Retina (tissue), 1 donor: ENCODE measurements around the gene CUX1.

ENCODE experiments used
- DNase-seq: peaks from one replicate; pipeline ENCODE4 v3.0.0-alpha.2; 2016

The CUX1 gene

DNA sequence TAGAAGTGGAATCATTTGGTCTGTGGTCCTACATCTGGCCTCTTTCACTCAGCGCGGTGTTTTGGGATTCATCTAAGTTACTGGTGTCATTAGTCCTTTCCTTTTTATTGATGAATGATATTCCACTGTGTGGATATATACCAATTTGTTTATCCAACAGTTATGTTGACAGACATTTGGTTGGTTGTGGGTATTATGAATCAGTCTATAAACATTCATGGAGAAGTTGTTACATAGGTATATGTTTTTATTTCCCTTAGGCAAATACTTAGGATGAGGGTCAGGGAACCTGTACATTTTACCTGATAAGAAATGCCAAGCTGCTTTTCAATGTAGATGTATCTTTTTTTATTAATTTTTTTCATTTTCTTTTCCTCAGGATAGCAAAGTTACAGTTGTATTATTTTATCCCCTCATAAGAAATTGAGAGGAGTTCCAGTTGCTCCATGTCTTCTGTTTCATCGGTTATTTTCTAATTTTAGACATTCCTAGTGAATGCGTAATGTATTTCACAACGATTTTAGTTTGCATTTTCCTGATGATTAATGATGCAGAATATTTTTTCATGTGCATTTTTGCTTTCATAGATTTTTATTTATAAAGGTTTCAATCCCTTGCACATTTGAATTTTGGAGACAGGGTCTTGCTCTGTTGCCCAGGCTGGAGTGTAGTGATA, 265.4 kb downstream of the CUX1 start:
- DNase-seq, result no peak

DNA sequence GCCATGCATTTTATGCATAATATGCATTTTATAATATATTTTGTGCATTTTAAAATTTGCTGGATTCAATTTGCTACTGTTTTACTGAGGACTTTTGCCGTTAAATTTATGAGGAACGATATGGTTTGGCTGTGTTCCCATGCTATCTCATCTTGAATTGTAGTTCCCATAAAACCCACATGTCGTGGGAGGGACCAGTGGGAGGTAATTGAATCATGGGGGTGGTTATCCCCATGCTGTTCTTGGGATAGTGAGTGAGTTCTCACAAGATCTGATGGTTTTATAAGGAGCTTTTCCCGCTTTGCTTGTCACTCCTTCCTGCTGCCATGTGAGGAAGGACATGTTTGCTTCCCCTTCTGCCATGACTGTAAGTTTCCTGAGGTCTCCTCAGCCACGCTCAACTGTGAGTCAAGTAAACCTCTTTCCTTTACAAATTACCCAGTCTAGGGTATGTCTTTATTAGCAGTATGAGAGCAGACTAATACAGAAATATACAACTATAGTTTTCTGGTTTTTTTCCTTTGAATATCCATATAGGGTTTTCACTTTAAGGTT, 267.9 kb downstream of the CUX1 start:
- DNase-seq, result no peak

DNA sequence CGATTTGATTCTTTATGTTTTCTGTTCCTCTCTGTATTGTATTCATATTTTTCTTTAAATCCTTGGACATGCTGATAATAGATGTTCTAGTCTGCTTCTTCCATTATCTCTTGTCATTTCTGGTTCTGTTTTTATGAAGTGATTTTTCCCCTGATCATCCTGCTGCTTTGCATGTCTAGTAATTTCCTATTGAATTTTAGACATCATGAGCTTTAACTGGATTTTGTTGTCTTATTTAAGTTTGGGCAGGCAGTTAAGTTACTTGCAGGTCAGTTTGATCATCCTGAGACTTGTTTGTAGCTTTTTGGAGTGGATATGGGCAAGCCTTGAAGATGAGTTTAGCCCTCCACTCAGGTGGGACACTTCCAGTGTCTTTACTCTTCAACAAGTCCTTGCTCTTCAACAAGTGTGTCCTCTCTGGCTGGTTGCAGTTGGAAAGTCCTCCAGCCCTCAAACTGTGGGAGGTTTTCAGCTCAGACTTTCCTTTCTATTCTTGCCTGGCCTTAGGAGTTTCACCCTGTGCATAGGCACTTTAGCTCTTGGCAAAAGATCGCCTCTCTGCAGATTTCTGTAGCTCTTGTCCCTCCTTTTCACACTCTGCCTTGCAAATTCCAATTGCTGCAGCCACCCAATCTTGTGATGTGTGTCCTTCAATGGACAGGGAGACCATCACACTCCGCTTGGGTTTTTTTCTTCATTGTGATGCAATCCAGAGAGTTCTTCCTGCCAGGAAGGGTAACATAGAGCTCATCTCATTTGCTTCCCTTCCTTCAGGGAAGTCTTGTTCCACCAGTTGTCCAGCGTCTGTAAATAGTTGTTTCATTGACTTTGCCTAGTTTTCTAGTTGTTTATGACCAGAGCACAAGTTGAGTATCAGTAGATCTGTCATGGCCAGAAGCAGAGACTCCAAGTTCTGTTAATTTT, 272.0 kb downstream of the CUX1 start:
- no peak for DNase-seq

DNA sequence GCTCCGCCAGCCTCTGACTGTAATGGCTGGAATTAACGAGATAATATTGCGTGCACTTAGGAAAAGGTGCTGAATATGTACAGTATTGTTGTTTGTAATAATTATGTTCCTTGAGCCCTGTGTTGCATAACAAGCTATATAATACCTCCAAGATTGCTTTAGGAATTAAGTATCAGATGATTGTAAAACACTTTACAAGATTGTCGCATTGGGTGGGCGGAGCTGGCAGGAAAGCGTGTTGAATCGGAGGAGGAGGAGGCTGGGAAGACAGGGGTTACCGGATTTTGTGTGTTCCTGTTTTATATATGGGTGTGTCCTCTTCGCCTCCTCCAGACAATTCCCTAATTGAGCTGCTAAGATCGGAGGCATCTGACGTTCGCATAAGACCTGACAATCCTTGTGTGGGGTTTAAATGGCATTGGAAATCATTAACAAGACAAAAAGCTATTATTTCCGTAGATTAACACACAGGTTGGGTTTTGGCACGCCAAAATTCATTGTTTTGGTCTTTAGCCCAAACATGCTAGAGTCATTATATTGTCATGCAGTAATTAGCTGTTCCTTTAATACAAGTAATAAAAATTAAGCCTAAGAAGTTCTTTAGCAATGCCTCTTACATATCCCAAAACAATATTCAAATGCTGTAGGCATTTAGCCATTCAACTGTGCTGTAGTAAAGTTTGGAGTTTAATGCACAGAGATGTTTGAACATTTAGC, 276.3 kb downstream of the CUX1 start:
- no peak for DNase-seq

DNA sequence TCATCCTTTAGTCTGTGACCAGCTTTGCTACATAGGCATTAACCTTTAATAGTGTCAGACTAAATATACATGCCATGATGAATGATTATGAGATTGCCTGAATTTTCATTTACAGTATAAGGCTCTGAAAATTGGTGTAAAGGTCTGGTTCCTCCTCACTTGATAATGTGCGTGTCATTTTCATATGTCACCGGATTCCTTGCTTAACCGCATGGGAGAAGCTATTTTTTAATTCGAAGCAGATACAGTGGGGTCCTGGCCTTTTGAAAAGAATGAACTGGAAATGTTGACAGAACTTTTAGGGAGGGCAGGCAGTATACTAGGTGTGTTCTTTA, 276.9 kb downstream of the CUX1 start:
- DNase-seq, result no peak

DNA sequence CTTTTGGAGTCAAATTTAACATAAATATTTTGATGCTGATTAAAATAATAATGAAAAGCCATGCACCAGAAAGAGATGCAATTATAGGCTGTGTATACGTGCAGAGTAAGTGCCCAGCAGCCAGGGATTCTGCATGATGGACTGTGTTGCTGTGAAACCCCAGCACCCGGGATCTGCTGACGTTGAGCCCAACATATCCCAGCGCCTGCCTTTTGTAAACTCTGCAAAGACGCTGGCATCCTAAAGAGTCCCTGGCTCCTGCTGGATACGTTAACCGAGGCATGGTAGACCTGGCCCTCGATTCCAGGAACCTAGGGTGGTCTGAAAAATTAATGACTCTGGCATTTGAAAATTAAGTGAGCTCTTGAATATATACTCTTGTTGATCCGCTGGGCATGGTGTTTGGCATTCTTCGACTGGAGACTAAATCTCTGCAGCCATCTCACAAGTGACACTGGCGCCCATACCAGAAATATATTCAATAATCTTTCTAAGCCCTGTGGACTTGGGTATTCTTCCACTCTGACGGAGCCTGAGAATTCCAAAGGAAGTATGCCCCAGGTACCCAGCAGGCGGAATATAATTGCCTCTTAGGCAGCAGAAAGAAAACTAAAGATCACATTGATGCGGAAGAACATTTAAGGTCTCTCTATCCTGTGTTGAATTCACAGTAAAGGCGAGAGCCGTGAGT, 278.0 kb downstream of the CUX1 start:
- peak; percentile 53 for DNase-seq

DNA sequence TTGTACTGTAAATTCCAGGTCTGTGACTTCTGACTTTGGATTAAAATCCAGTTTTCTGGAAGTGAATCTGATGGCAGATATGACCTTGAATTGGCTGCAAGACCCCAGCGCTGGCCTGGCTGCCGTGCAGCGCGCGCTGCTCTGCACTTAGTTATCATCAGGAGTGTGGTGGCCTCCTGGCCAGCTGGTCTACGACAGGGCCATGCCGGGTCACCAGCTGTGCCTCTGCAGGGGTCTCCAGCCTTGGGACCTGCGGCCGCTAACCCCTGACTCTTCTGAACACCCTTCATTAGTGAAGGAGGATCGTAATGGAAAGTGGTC, 278.5 kb downstream of the CUX1 start:
- no peak for DNase-seq

DNA sequence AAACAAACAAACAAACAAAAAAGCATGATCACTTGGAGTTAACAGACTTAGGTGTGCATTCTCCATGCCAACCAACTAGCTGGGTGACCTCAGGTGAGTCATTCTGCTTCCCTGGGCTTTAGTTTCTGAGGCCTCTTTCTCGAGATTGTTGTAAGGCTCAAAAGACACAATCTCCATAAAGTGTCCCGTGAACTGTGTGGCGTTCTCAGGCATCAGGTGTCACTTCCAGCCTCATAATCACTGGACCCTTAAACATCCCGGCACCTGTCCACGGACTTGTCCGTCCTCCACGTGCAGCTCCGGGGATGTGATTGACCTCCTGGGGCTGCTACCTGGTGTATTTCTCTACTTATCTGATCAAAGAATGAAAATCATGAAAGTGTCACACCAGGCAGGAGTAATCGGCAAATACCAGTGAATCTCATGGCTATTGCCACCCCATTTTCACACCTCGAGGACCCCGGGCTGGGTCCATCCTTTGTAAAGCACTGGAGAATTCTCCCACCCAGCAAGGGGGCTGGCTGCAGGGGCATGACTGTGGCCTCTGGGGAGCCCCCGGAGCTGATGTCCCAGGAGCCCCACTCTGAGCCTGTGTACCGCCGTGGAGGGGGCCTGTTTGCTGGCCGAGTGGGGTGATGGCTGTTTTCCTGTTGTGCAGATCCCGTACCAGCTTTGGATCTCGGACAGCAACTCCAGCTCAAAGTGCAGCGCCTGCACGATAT, 279.4 kb downstream of the CUX1 start:
- peak; percentile 35 for DNase-seq

DNA sequence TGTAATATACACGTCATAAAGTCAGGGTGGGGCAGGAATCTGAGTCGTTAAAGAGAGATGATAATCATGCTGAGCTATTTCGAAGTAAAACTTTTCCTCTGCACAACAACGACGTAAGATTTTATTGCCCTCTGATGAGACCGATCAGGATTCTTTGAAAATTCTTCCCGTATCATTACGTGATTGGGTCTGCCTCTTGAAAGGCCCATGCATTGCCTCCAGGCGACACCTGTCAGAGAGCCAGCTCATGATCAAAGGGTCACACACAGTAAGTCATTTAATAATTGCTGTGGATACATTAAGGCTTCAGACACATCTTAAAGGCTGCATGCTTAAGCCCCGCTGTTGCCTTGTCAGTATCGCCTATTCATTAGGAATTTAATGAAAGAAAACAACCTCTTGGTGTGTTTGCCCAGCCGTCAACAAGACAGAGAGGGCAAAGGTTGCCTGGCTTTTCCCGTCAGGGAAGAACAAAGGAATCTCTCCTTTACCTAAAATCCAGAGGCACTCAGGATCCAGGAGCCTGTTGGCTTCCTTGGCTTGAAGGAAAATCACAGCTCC, 280.3 kb downstream of the CUX1 start:
- peak; percentile 47 for DNase-seq

DNA sequence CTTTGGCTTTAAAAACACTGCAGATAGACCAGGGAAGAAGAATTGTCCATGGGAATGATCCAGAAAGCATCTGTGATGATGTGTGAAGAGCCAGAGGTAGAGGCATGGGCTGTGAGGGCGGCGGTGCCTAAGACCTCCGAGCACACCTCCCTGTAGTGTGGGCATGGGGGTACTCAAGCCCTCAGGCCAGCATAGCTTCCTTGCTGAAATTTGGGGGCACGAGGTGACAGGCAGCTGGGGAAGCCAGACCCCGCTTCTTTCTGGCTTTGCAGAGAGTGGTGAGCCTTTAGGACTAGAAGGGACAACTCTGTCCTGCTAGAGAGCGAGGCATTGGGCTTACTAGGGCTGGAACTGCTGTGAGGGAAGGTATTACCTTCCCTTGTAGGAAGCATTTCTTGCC, 281.6 kb downstream of the CUX1 start:
- no peak for DNase-seq

DNA sequence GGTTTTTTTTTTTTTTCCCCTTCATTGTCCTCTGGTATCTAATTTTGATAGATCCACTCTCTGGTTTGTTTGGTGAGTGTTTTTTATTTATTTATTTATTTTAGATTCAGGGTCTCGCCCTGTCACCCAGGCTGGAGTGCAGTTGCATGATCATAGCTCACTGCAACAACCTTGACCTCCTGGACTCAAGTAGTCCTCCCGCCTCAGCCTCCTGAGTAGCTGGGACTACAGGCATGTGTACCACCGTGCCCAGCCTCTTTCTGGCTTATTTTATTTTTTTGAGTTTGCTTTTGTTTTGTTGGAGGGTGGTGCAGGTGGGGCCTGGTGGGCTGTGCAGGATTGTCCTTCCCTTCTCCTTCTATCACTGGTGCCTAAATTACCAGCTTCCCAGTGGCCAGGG, 282.0 kb downstream of the CUX1 start:
- no peak for DNase-seq

DNA sequence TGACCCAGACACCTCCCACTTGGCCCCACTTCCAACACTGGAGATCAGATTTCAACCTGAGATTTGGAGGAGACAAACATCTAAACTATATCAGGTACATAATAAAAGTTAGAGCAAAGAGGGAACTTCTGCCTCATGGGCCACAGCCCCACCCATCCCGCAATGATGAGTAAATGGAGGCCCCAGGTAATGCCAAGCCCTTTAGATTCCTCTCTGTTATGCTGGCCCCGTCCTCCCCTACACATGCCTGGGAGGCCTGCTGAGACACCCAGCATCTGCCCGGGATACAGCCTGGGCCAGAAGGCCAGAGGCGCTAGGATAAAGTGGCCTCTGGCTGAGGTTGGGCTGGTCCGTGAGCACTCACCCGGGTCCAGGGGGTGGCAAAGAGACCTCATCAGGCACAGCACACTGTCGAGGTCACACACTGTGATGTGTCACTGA, 283.7 kb downstream of the CUX1 start:
- DNase-seq, result no peak

DNA sequence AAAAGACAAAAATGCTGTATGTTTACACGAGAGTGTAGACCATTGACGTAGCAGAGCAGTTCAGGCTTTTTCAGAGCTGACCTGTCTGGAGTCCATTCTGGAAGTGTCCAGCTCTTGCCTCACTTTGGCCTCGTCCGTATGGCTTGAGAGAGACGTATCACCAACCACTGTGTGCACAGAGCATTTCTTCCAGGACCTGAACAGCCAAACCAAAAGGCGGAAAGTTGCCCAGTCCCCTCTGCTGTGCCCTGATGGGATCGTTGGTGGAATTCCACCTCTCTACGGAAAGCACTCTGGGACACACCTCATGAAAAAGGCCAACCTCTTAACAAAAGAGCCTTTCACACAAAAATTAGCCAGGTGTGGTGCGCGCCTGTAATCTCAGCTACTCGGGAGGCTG, 284.5 kb downstream of the CUX1 start:
- no peak for DNase-seq

DNA sequence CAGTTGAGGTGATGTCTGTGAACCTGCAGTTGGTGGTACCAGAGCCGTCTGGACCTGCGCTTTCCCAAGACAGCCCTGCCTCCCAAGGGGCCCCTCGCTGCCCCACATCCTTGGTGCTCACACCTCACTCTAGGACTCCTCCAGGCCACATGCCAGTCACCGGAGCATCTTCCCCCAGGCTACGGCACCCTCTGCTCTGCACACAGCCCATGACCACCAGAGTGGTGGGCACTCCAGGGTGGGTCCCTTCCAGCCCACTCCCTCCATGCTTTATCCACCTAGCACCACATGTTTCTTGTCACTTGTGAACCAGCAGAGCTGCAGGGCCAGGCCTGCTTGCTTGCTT, 285.6 kb downstream of the CUX1 start:
- no peak for DNase-seq

DNA sequence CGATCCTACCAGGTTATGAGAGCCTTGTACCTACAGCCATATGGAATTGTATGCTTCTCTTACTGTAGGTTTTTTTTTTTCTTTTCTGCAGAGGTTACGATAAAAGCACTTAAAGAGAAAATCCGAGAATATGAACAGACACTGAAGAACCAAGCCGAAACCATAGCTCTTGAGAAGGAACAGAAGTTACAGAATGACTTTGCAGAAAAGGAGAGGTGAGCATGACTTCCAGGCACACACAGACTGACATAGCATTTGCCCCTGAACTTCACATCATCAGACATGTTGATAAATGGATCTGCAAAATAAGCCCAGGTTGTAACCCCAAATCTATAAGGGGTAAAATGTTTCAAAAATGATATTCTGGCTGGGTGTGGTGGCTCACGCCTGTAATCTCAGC, 286.8 kb downstream of the CUX1 start:
- no peak for DNase-seq

DNA sequence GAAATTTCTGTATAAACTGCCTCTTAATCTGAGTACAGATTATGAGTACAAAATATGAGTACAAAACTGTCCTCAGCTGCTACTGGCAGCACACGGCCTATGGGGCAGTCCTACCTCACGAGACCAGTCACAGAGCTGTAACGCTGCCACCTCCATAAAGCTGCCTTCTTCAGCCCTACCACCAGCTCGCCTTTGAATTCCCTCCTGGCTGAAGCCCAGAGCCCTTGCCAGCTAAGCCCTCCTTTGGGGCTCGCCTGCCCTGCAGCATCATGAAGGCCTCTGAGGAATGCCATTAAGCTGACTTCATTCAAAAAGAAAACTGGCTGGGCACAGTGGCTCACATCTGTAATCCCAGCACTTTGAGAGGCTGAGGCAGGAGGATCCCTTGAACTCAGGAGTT, 289.2 kb downstream of the CUX1 start:
- no peak for DNase-seq

DNA sequence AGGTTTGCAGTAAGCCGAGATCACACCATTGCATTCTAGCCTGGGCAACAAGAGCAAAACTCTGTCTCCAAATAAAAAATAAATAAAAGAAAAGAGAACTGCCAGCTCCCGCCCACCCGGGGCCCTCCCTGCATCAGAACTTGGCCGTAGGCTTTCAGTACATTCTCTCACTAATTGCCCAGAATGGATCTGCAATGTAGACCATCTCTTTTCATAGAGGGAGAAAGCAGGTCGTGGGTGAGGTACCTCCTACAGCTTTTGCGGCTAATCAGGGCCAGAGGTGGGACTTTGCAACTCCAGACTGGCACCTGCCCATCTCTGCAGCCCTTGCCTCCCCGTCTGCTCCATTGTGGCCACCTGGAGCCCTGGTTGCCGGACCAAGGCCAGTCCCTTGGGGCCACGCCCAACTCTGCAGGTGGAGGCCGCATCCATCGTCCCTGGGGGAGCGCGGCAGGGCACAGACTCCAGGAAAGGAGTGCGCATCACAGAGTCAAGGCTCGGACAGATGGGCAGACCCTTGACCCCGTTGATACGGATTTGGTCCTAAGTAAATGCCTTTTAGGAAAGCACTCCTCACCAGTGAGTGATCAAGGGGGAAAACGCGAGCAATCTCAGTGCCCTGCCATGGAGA, 290.2 kb downstream of the CUX1 start:
- no peak for DNase-seq

DNA sequence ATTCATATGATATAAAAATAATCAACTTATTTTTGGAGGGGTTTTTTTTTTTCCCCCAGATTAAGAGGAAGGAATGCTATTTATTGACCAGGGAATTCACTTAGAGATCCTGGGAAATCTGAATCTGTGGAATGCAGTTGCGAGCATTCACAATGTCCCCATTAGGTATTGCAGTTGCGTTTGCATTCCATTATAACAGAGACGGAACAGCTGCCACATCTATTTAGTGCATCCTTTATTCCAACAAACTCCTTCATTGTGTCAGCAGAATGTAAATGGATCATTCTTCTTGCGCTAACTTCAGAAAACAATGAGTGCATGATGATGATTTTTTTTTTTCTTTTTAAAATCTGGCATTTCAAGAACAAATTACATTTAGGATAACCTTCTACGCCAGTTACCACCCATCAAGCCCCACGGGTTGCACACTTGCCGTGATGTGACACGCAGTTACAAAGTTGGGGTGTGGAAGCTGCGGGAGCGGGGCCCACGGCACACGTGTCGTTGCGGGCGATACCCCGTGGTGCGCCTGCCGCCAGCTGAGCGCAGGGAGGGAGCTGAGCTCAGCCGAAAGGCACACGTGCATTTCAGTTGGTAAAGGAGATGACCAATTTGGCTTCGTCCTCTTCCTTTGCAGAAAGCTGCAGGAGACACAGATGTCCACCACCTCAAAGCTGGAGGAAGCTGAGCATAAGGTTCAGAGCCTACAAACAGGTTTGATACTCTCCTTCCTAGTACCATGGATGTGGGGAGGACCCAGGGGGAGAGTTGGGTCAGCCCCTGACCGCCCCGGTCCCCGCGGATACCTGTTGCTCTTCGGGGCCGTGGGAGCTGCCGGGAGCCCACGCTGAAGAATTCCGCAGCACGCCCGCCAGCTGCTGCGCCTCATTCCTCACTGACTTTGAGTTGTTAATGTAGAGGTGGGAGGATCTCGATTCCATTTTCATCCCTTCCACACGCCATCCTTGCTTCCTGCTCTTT, 293.9 kb downstream of the CUX1 start:
- peak; percentile 89 for DNase-seq

DNA sequence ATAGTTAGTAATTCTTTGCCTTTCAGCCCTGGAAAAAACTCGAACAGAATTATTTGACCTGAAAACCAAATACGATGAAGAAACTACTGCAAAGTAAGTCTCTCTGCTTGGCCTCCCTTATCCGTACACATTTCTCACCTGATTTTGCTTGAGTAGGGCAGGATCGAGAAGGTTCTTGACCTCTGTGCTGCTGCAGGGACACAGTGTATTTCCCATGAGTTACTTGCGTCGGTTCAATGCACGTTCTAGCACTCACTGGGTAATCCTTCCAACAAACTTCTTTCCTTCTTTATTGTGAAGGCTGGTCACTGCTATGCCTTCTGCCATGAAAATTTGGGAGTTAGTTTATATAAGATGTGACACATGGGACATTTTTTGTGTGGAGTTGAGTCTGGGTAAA, 297.8 kb downstream of the CUX1 start:
- DNase-seq, result no peak

DNA sequence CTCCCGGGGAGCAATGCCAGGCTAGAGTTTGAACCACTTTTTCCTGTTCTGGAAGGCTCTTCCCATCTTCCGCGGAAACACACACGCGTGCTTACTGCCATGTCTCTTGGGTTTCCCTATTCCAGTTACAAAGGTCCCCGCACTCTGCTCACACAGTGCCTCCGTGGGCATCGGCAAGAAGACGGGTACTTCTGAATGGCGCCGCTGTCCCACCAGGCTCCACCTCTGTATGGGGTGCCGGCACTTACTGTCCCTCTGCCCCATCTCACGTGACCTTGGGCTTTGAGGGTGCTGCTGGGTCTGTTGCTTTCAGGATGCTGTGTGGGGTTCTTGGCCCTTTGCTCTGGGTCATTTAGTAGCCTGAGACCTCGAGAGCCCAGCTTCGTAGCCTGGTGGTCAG, 298.5 kb downstream of the CUX1 start:
- DNase-seq, result no peak
